ENCODE measurements around the gene PLAAT5. TPM values are rescaled to one million over a fixed set of nuclear protein-coding genes. Genes with fewer than 3 reads are reported as not detected.

The PLAAT5 gene
- total RNA-seq, 1 experiment from 2014 or later, result not detected

GRCh38 chr11:63523151-63523550 lies 32.2 kb upstream of the PLAAT5 start:
- H3K9me3 ChIP-seq (ENCODE audit: low read depth, low read length, poor library complexity, severe bottlenecking), result no peaks in the 10 kb centered on the region
- H3K36me3 ChIP-seq (ENCODE audit: insufficient read depth, low read length, poor library complexity, severe bottlenecking), result no peaks in the 10 kb centered on the region
- H3K27me3 ChIP-seq (replicated peaks; ENCODE audit: insufficient read depth, low read depth, low read length, poor library complexity), result no peaks in the 10 kb centered on the region
- no peak for DNase-seq (ENCODE audit: low spot score)
- intact Hi-C loops (cut with micrococcal nuclease; ENCODE audit: unreplicated experiment), result no loop called here
- POLR2A ChIA-PET (ENCODE audit: low non-redundant PET), result no interaction called here
- H3K4me3 ChIP-seq (ENCODE audit: low read depth, low read length, poor library complexity, severe bottlenecking), result no peak overlapping the region
- CTCF ChIA-PET, result no interaction called here
- no peaks in the 10 kb centered on the region for H3K4me1 ChIP-seq (ENCODE audit: insufficient read depth, low read length, poor library complexity, severe bottlenecking)
- H3K27ac ChIP-seq (ENCODE audit: low read depth, low read length, poor library complexity, severe bottlenecking), result no peak overlapping the region
- BruUV-seq (replicated peaks), result no TSS peak
- TF ChIP-seq CTCF (conservative IDR thresholded peaks at IDR 0.05; ENCODE audit: low read depth, low read length), result no peak
- no peak for TF ChIP-seq EZH2 (IDR thresholded peaks at IDR 0.05; ENCODE audit: borderline replicate concordance, low read depth, low read length, poor library complexity, severe bottlenecking)

GRCh38 chr11:63521896-63522295 lies 30.9 kb upstream of the PLAAT5 start:
- DNase-seq (ENCODE audit: low spot score), result no peak
- Histone ChIP-seq H3K27me3 (replicated peaks; ENCODE audit: insufficient read depth, low read depth, low read length, poor library complexity) (no peaks in the 10 kb centered on the region), H3K9me3 (ENCODE audit: low read depth, low read length, poor library complexity, severe bottlenecking) (no peaks in the 10 kb centered on the region), H3K4me3 (ENCODE audit: low read depth, low read length, poor library complexity, severe bottlenecking) (no peak overlapping the region), H3K4me1 (ENCODE audit: insufficient read depth, low read length, poor library complexity, severe bottlenecking) (no peaks in the 10 kb centered on the region), H3K27ac (ENCODE audit: low read depth, low read length, poor library complexity, severe bottlenecking) (no peak overlapping the region), H3K36me3 (ENCODE audit: insufficient read depth, low read length, poor library complexity, severe bottlenecking) (no peaks in the 10 kb centered on the region)
- no TSS peak for BruUV-seq (replicated peaks)
- ChIA-PET POLR2A (ENCODE audit: low non-redundant PET) (no interaction called here), CTCF (no interaction called here)
- TF ChIP-seq EZH2 (IDR thresholded peaks at IDR 0.05; ENCODE audit: borderline replicate concordance, low read depth, low read length, poor library complexity, severe bottlenecking) (no peak), CTCF (conservative IDR thresholded peaks at IDR 0.05; ENCODE audit: low read depth, low read length) (no peak)
- intact Hi-C loops (cut with micrococcal nuclease; ENCODE audit: unreplicated experiment), result no loop called here

GRCh38 chr11:63520606-63521170 lies 29.7 kb upstream of the PLAAT5 start:
- Histone ChIP-seq H3K27ac (ENCODE audit: low read depth, low read length, poor library complexity, severe bottlenecking) (no peak overlapping the region), H3K36me3 (ENCODE audit: insufficient read depth, low read length, poor library complexity, severe bottlenecking) (no peaks in the 10 kb centered on the region), H3K4me1 (ENCODE audit: insufficient read depth, low read length, poor library complexity, severe bottlenecking) (no peaks in the 10 kb centered on the region), H3K9me3 (ENCODE audit: low read depth, low read length, poor library complexity, severe bottlenecking) (no peaks in the 10 kb centered on the region), H3K4me3 (ENCODE audit: low read depth, low read length, poor library complexity, severe bottlenecking) (no peak overlapping the region), H3K27me3 (replicated peaks; ENCODE audit: insufficient read depth, low read depth, low read length, poor library complexity) (no peaks in the 10 kb centered on the region)
- no peak for DNase-seq (ENCODE audit: low spot score)
- TF ChIP-seq EZH2 (IDR thresholded peaks at IDR 0.05; ENCODE audit: borderline replicate concordance, low read depth, low read length, poor library complexity, severe bottlenecking) (no peak), CTCF (conservative IDR thresholded peaks at IDR 0.05; ENCODE audit: low read depth, low read length) (no peak)
- ChIA-PET CTCF (no interaction called here), POLR2A (ENCODE audit: low non-redundant PET) (no interaction called here)
- no TSS peak for BruUV-seq (replicated peaks)
- intact Hi-C loops (cut with micrococcal nuclease; ENCODE audit: unreplicated experiment), result no loop called here
